ENCODE data around the gene EPB41L4B.

- TF ChIP-seq, protein P1, sequence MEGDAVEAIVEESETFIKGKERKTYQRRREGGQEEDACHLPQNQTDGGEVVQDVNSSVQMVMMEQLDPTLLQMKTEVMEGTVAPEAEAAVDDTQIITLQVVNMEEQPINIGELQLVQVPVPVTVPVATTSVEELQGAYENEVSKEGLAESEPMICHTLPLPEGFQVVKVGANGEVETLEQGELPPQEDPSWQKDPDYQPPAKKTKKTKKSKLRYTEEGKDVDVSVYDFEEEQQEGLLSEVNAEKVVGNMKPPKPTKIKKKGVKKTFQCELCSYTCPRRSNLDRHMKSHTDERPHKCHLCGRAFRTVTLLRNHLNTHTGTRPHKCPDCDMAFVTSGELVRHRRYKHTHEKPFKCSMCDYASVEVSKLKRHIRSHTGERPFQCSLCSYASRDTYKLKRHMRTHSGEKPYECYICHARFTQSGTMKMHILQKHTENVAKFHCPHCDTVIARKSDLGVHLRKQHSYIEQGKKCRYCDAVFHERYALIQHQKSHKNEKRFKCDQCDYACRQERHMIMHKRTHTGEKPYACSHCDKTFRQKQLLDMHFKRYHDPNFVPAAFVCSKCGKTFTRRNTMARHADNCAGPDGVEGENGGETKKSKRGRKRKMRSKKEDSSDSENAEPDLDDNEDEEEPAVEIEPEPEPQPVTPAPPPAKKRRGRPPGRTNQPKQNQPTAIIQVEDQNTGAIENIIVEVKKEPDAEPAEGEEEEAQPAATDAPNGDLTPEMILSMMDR (IDR thresholded peaks at IDR 0.05; ENCODE audit: poor library complexity, severe bottlenecking): no peak
- TF ChIP-seq EZH2 (IDR thresholded peaks at IDR 0.05; ENCODE audit: borderline replicate concordance, insufficient read depth, low read length, poor library complexity, severe bottlenecking) (no peak), RAD21 (conservative IDR thresholded peaks at IDR 0.05) (no peak), MXI1 (conservative IDR thresholded peaks at IDR 0.05; ENCODE audit: poor library complexity, severe bottlenecking) (no peak), REST (IDR thresholded peaks at IDR 0.05; ENCODE audit: borderline replicate concordance) (no peak)
Measured at GRCh38 chr9:109344866-109345265, 24.0 kb upstream of the EPB41L4B start.

All from neural cell (in vitro differentiated cells).